ENCODE results near the gene PRR14.

The PRR14 gene

GRCh38 chr16:30659507-30660423 is 9.0 kb downstream of the PRR14 start:
- no peak for DNase-seq (ENCODE audit: low read depth, low spot score)

GRCh38 chr16:30660424-30661261 is 9.9 kb downstream of the PRR14 start:
- no peak for DNase-seq (ENCODE audit: low read depth, low spot score)

GRCh38 chr16:30662449-30662848 is 11.7 kb downstream of the PRR14 start:
- no peak for DNase-seq (ENCODE audit: low read depth, low spot score)

- DNase-seq (ENCODE audit: low read depth, low spot score): no peak
These were observed 12.3 kb downstream of the PRR14 start for GRCh38 chr16:30663038-30663437.

- DNase-seq (ENCODE audit: low read depth, low spot score): no peak
These were observed 13.1 kb downstream of the PRR14 start for GRCh38 chr16:30663820-30664219.

- no peak for DNase-seq (ENCODE audit: low read depth, low spot score)
These were observed 13.9 kb downstream of the PRR14 start for GRCh38 chr16:30664616-30665109.

- no peak for DNase-seq (ENCODE audit: low read depth, low spot score)
These were observed 14.5 kb downstream of the PRR14 start for GRCh38 chr16:30665155-30665829.

- DNase-seq (ENCODE audit: low read depth, low spot score): no peak
These were observed 15.1 kb downstream of the PRR14 start for GRCh38 chr16:30665830-30666190.

- no peak for DNase-seq (ENCODE audit: low read depth, low spot score)
These were observed 15.9 kb downstream of the PRR14 start for GRCh38 chr16:30666681-30667080.

- DNase-seq (ENCODE audit: low read depth, low spot score): no peak
These were observed 16.7 kb downstream of the PRR14 start for GRCh38 chr16:30667361-30667905.

GRCh38 chr16:30668393-30668792 is 17.6 kb downstream of the PRR14 start:
- DNase-seq (ENCODE audit: low read depth, low spot score): no peak

GRCh38 chr16:30669026-30669902 is 18.5 kb downstream of the PRR14 start:
- DNase-seq (ENCODE audit: low read depth, low spot score): no peak

- no peak for DNase-seq (ENCODE audit: low read depth, low spot score)
These were observed 19.4 kb downstream of the PRR14 start for GRCh38 chr16:30669903-30670824.

- no peak for DNase-seq (ENCODE audit: low read depth, low spot score)
These were observed 24.4 kb downstream of the PRR14 start for GRCh38 chr16:30675143-30675542.

- DNase-seq (ENCODE audit: low read depth, low spot score): no peak
These were observed 27.3 kb downstream of the PRR14 start for GRCh38 chr16:30677931-30678585.

GRCh38 chr16:30678586-30678970 is 27.8 kb downstream of the PRR14 start:
- no peak for DNase-seq (ENCODE audit: low read depth, low spot score)

GRCh38 chr16:30680326-30680725 is 29.6 kb downstream of the PRR14 start:
- no peak for DNase-seq (ENCODE audit: low read depth, low spot score)

- no peak for DNase-seq (ENCODE audit: low read depth, low spot score)
These were observed 37.9 kb downstream of the PRR14 start for GRCh38 chr16:30688701-30689100.

GRCh38 chr16:30691907-30692306 is 41.1 kb downstream of the PRR14 start:
- DNase-seq (ENCODE audit: low read depth, low spot score): no peak

All from brain pericyte (primary cell).